Kidney tubule cell (primary cell): ENCODE results near the gene CRACDL.
A peak's percentile ranks its signal among the peaks of the same experiment; 100 is the strongest.

Experiments used
- DNase-seq: peaks from one replicate; pipeline ENCODE4 v3.0.0-alpha.2; 2018; ENCODE audit warnings: low spot score

Gene CRACDL

DNA sequence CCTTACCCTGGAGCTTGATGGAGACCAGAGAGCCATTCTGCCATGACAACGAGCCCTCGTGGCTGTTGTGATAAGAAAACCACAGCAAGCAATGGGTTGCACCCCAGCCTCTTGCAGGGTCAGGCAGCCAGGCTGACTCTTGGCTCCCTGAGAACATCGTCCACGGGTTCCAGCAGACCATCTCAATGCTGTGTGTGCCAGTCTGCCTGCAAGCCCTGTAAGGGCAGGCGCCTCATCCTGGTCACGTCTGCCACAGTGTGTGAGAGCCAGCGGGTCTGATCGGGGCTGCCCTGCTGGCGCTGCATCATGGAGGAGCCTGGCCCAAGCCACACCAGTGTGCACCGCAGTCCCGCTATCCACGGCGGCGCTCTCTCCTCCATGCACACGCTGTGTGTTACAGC lies 134.1 kb downstream of the CRACDL start:
- DNase-seq = no peak

DNA sequence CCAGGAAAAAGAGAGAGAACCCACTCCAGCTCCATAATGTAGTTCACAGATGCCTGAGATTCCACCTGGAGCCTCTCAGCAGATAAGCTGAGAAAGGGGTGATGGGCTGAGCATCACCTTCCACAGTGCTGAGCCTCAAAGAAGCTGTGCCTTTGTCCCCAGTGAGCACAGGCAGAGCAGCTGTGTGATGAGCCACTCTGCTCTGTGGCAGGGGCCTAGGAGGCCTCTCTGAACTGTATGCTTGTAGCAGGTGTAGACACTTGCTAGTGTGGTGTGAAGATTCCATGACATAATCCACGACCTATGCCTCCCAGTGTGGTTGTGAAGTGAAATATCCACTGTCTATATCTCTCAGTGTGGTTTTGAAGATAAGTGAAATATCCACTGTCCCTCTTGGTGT lies 134.7 kb downstream of the CRACDL start:
- no peak for DNase-seq

DNA sequence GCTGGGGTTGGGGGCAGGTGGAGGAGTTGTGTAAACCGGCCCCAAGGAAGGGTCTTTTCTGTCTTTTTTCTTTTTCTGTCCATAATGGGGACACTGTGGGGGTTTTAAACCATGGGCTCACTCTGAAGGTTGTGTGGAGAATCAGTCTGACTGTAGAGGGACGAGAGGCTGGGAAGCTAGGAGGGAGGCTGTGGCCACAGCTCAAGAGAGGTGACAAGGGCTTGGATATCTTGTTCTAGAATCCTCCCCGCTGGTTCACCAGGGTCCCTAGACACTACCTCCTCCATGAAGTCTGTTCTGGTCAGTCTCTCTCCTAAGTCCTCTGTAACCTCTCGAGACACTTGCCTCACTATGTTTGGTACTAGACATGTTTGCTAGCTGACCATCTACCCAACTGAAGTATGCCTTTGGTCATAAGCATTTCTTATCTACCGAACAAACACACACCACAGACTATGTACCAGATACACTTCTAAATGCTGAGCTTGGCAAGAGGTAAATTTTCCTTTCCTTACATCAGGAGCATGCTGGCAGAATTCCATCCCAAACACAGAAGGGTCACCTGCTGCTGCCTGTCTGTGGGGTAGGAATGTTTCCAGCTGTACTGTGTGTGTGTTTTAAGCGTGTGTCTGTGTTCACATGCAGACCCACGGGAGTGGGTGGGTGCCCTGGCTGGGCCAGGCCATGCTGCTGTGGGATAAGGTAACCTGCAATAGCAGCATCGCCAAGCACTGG lies 135.5 kb downstream of the CRACDL start:
- no peak for DNase-seq

DNA sequence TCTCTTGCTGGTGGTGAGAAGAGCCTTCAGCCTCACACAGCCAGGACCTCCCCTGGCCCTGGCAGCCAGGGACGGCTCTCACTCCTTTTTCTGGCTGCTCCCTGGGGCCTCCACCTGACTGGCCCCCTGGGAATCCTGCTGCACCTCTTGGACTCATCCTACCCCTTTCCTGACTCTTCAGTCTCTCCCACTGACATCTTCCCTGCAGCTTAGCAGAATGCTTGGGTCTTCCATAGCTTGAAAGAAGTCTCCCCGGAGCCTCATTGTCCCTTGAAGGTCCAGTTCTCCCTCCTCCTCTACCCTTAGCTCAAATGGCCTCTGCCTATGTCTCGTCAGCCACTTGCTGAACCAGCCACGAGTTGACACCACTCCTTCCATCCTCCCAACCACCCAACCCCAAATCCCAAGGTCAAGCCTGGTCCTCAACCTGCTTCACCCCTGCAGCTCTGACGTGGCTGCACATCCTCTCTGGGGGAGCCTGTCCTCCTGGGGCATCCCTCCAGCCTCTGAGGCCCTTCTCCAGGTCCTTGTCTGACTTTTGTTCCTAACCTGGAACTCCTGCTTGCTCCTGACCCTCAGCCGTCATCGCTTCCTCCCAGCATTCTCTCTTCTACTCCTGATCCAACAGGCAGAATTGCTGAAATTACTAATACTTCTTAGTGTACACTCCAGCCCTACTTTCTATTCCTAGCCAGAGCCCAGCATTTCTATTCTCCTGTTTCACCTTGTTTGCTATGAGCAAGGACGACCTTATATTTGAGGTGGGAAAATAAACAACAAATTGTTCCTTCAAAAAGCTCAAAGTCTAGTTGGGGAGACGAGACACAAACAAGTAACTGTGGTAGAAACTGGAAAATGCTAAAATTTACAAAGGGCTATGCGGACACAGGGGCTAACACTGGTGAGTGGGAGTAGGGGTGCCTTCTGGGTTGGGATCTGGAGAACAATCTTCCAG lies 136.4 kb downstream of the CRACDL start:
- no peak for DNase-seq

DNA sequence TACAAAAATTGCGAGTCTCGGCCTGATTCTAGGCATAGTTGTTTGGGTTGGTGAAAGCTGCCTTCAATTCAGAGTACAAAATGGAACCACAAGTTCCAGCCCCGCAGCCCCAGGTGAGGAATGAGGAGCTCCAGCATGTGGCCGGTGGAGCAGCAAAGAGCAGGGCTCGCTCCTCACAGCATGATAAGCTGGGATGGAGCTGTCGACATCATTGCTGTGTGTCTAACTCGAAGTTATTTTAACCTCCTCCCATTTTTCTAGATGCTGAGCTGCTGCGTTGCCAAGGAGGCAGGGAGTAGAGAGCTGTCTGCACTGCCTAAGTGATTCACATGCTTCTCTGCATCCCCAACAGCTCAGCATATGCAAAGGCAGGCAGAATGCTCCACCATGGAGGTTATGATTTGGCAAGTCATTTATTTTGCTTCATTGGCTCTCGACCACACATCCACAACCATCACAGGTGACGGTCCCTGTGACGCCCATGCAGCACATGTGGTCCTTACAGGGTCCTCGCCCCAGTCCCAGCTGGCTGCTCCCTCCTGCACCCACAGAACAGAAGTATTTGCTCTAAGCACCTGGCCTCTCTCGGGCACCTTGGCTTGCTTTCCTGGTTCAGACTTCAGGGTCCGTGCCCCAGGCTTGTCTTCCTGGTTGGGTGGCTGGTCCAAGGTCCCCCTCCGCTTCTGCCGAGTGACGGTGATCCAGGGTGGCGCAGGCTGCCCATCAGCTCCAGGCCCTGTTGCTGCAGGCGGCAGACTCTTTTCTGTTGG lies 139.1 kb downstream of the CRACDL start:
- DNase-seq = no peak

DNA sequence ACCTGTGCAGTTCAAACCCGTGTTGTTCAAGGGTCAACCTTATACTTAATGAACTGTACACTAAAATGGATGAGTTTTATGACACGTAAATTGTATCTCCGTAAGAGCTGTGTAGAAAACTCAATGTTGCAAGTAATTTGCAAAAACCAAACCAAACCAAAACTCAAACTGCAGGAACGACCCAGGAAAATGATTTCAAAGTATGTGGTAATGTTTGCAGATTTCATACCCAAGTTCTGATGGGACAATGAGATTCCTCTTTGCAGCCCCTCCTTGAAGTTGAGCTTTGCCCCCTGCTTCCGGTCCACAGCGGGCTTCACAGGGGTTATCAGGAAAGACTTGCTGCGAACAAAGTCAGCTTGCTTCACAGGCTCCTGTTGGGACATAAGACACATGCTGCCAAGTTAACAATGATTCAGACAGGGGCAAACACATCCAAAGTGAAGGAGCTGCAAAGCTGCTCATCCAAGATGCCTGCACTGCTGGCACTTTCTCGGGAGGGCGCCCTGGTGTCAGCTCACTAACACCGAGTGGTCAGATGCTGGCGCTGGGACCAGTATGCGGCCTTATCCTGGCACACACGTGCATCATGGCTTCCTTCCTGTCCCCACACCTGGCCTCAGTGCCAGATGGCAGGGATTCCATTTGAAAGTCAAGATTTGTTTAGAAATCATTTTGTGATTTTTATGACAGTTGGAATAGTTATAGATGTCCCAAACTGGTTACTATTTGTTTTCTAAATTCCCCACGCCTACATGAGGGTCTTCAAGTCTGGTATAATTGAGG lies 139.9 kb downstream of the CRACDL start:
- no peak for DNase-seq

DNA sequence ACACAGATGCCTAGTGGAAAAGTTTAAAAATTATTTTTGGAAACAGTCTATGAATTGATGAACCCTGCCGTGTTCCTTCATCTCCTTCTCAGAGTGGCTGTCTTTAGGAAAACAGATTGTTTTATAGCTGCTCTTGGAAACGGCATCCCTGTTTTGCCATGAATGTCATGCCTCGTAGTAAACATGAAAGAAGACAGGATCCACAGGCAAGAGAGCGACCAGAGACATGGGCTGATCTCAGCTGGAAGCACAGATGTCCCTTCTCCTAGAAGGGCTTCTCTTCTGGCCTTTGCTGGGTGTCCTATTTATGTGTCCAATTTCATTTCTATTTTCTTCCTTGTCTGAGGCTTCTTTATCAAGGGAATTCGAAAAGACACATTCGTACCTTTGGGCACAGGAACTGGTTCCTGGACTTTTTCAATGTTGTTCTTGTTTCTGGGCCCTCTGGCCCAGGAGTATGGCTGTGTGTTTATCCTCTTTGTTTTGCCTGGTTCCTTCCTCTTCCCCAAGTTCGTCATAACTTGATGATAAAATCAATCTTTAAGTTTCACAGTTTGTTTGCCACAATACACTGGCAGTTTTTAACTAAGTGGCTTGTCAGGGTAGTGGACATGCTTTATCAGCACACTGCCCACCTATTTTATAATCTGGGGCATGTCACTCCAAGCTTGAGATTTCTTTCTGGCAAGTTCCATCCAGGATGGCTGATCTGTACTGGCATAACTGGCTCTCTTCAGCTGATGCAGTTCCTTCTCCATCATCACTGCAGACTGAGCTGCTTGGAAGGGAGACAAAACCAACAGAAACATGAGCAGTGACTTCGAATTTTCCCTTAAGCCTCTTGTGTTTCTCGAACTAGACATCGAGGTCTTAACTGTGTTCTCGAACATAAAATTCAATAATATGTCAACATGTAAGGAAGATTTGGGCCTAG lies 141.9 kb downstream of the CRACDL start:
- DNase-seq = no peak

DNA sequence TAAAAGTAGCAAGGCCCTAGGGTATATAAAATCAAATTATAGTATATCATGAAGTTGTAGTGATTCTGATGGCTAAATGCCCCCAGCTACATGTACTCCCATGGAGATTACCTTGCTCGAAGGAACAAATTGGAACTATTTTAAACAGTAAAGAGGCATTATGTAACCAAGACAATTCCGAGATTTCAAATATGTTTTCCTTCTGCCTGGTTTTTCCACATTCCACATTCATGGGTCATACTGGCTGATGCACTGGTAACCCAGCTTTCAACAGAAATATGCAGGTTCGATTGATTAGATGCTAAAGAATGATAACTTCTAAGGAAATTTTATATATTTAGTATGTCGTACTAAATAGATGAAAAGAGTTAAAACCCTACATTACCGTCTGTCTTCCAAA lies 142.8 kb downstream of the CRACDL start:
- peak; percentile 28 for DNase-seq

DNA sequence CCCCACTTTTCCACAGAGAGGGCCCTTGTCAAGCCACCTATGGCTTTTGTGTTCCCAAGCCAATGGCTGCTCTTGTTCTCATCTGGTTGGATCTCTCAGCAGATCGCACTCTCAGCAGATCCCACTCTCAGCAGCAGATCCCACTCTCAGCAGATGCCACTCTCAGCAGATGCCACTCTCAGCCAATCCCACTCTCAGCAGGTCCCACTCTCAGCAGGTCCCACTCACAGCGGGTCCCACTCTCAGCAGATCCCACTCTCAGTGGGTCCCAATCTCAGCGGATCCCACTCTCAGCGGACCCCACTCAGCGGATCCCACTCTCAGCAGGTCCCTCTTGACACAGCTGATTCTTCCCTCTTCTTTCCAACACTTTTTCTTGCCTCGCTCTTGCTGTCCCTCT lies 145.8 kb downstream of the CRACDL start:
- no peak for DNase-seq

DNA sequence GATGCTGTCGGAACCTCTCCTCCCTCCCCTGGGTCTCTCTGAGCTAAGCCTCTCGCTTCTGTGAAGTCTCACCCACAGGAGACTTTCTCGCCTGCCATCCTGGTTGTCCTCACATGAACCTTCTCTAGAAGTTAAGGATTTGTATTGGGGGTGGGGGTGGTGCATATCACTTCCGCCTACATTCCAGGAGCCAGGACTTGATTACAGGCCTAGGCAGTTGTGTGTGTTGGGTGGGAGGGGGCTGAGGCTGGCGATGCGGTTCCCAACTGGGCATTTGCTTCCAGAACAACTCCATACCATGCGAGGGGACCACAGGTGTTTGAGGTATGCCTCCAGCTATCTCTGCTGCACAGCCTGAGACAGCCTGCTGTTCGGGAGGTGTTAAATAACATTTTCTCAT lies 148.3 kb downstream of the CRACDL start:
- DNase-seq = no peak

DNA sequence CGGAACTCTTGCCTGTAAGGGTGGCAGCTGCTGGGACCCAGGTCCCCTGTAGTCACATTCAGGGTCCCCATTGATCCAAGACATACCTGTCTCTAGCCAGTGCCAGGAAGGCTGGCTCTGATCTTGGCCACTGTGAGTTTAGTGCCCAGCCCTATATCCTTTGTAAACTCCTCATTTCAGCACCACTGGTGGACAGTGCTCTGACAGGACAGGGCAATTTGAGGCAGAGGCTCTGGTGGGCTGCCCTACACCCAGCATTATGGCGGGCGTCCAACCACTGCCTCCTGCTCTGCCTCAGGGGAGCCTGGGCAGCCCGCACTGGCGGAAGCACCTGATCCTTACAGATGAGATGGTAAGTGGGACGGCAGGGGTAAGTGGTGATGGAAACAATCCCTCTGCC lies 149.8 kb downstream of the CRACDL start:
- DNase-seq = no peak

DNA sequence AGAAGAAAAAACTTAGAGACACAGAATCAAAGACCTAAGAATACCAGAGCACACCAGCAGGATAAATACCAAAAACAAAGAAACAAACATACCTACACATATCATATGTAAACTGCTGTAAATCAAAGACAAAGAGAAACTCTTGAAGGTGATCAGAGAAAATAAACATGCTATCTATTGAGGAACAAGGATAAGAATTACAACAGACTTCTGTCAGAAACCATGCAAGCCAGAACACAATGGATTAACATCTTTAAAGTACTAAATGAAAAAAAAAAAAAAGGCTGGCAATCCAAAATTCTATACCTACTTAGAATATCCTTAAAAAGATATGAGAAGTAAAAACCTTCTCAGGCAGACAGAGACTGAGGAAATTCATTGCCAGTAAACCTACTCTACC lies 153.5 kb downstream of the CRACDL start:
- DNase-seq = no peak

DNA sequence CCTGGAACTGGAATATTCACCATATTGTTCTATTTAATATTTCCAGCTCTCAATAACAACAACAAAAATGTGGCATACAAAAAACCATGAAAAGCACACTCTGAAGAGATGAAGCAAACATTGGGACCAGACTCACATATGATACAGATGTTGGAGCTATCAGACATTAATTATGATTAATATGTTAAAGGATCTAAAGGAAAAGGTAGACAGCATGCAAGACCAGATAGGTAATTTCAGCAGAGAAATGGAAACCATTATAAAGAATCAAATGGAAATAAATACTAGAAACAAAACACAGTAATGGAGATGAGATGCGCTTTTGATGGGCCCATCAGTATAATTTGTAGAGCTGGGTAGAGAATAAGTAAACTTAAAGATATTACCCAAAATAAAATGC lies 154.2 kb downstream of the CRACDL start:
- DNase-seq = no peak

DNA sequence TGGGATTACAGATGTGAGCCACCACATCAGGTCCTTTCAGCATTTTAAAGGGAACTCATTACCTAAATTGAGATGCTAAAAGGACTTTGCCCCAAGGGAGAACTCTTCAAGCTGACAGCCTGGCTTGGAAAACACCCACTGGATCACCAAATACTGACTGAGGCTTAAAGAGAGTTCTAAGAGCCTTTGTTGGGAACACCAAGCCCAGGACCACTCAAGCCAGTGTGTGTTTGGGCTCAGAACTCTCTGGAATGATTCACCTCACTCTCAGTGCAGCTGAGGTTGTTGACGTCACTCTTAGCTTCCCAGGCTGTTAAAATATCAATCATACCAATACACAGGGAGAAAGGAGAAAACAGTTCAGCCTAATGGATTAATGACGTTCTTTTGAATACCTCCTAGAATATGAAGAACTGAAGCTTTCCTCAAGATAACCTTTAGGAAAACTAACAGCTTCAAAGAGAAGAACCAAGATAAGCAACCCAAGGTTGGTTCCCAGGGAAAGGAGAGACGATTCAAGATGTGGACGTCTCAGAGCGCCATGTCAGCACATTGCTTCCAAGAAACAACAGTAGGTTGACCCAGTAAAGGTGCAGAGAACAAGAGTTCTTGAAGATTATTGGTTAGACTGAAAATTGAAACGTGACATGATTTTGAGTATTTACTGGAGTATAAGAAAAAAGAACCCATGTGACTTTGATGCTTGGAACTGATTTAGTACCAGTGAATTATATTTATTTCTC lies 157.1 kb downstream of the CRACDL start:
- no peak for DNase-seq

DNA sequence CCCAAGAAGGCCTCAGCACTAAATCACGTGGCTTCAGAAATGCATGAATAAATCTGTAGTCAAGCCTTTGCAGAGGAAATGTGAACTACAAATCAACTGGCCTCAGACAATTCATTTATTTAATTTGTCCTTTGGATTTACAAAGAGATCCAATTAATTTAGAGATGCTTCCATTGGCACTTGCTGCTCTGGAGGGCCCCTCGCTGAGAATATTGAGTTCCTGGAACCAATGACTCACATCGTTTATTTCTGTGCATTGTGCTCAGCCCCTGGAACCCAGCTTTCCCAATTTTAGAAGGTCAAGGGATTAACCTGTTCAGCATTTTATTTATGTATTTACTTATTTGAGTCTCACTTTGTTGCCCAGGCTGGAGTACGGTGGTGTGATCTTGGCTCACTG lies 157.9 kb downstream of the CRACDL start:
- no peak for DNase-seq

DNA sequence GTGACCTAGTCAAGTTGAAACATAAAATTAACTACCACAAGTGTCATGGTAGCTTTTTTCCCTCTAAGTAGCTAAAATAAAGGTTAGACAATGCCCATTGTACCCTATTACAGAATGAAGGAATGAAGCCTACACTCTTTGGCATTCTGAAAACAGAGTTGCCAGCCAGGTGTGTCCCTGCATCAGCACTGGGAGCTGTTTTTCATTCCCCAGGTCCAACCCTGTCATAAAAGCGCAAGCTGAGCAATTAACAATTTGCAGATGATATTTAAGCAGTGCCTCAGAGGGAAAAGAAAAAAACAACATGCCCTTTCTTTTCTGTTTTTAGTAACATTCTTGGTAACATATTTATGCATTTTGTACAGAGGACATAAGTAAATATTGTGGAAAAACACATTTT lies 158.3 kb downstream of the CRACDL start:
- no peak for DNase-seq

DNA sequence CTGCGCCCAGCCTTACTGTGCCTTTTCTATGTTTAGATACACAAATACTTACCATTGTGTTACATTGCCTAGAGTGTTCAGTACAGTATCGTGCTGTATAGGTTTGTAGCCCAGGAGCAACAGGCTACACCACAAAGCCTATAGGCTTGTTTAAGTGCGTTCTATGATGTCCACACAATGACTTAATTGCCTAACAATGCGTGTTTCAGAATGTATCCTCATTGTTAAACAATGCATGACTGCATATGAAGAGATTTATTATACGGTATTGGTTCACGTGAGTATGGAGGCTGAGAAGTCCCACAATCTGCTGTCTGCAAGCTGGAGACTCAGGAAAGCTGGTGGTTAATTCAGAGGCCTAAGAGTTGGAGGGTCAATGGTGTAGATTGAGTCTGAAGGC lies 158.9 kb downstream of the CRACDL start:
- DNase-seq = no peak

DNA sequence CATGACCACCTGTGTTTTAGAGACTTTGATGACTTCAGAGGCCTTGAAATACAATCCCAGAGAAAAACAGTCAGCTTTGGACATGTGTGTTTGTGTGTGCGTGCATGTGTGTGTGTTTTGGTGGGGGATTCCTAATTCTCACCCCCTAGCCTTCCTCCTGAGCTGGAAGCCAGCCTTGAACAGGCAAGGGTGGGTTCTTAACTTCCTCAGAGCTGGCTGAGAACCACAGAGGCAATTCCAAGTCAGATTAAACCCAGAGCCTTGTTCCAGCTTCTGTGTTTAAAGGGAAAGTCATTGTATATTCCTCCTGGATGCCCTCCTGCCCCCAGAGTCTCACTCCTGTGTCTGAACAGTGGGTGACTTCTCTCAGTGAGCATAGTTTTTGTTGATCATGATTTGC lies 159.9 kb downstream of the CRACDL start:
- DNase-seq = no peak

DNA sequence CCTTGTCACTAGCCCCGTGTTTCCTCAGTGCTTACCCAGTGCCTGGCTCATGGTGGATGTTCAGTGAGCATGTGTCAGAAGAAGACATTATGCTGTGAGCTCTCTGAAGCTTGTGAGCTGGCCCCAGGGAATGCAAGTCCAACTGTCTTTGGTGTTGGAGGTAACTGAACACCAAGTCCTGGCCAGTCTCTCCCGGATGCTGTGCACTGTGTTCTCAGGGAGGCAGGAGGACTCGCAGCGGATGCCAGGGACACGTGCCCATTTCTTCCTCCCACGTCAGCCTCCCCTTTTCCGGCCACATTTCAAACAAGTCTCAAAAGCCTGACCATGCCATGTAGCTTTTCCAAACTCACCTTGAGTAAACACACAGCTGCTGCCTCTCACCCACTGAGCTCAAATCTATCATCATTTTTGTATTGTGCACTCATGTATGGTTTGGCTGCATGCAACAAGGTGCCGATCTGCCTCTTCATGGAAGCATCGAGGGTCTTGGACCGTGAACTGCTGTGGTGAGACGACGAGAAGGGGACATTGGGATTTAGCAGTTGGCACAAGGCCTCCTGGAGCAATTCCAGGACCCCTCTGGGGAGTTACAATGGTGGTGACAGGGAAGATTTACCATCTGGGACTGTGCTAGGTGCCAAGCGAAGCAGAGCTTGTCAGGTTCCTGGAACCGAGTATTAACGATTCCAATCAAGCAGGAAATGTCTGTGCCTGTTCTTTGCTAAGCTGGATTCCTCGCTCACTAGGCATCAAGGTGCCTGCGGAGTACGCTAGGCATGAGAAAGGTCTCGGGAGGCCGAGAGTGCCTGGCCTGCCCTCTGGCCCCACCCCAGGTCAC lies 160.7 kb downstream of the CRACDL start:
- peak; percentile 15 for DNase-seq
